Astrocyte of the spinal cord (primary cell): ENCODE results near the gene SUN5.
"Not testable (repeated sequence)": the region's sequence is repeated elsewhere in the genome, so short reads cannot be mapped to it uniquely, and the experiment has no call there.

ENCODE experiments used
- DNase-seq: peaks from one replicate; pipeline ENCODE4 v3.0.0; 2011; ENCODE audit warnings: low read depth, low spot score
- H3K4me3 ChIP-seq: 2 replicates; pipeline ENCODE4 v1.5.1; 2011; ENCODE audit warnings: low read depth, mild to moderate bottlenecking, low read length, moderate library complexity
- in situ Hi-C: cut with HindIII; loops from 2 replicates; pipeline ENCODE4 v1.10.0; 2017; ENCODE audit warnings: low sequenced_read_pairs
- TF ChIP-seq, protein P1 (sequence below): IDR thresholded peaks from 2 replicates; pipeline ENCODE4 v1.5.1; 2012; ENCODE audit warnings: low read depth, mild to moderate bottlenecking, low read length, inconsistent platforms

Gene SUN5

DNA sequence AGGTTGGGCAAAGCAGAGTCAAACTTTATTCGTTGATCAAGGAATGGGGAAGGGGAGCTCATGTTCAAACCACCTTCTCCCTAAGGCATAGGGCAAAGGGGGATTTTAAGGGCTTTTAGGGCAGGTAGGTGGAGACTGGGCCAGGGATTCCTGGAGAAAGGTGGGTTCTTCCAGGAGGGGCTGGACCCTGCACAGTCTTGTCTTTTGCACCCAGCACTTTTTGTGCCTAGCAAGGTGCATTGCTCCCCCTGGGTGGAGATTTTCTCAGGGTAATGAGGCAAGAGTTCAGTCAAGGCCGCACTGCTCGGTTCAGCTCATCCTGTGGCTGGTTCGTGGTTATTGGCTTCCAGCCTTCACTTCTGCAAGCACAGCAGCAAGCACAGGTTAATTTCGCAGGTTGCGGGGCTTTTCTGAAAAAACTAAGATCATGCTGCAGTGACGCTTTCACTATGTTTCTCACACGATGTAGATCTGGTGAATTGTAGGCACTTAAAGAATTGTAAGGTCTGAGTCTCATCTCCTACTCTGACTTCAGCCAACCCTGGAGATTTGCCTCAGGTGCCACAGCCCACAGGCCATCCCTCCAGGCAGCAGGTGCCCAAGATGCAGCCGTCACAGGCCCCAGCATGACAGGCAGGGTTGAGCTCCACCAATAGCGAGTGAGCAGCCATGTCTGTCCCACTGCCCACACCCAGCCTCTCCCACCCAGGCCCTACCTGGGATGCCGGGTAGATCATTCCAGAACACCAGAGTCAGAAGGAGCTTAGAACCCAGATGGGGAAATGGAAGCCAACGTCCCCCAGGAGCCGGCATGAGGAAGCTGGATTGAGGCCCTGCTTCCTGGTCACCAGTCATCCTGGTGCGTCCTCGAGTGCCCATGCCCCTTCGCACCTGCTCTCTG, 37.1 kb downstream of the SUN5 start:
- in situ Hi-C loops = no loop called here
- TF ChIP-seq, protein P1, sequence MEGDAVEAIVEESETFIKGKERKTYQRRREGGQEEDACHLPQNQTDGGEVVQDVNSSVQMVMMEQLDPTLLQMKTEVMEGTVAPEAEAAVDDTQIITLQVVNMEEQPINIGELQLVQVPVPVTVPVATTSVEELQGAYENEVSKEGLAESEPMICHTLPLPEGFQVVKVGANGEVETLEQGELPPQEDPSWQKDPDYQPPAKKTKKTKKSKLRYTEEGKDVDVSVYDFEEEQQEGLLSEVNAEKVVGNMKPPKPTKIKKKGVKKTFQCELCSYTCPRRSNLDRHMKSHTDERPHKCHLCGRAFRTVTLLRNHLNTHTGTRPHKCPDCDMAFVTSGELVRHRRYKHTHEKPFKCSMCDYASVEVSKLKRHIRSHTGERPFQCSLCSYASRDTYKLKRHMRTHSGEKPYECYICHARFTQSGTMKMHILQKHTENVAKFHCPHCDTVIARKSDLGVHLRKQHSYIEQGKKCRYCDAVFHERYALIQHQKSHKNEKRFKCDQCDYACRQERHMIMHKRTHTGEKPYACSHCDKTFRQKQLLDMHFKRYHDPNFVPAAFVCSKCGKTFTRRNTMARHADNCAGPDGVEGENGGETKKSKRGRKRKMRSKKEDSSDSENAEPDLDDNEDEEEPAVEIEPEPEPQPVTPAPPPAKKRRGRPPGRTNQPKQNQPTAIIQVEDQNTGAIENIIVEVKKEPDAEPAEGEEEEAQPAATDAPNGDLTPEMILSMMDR = no peak
- DNase-seq = no peak
- no peak overlapping the region for H3K4me3 ChIP-seq

GRCh38 chr20:32966382-32966781, 37.9 kb downstream of the SUN5 start:
- in situ Hi-C loops = no loop called here
- TF ChIP-seq, protein P1 = no peak
- DNase-seq = no peak
- H3K4me3 ChIP-seq = no peak overlapping the region

DNA sequence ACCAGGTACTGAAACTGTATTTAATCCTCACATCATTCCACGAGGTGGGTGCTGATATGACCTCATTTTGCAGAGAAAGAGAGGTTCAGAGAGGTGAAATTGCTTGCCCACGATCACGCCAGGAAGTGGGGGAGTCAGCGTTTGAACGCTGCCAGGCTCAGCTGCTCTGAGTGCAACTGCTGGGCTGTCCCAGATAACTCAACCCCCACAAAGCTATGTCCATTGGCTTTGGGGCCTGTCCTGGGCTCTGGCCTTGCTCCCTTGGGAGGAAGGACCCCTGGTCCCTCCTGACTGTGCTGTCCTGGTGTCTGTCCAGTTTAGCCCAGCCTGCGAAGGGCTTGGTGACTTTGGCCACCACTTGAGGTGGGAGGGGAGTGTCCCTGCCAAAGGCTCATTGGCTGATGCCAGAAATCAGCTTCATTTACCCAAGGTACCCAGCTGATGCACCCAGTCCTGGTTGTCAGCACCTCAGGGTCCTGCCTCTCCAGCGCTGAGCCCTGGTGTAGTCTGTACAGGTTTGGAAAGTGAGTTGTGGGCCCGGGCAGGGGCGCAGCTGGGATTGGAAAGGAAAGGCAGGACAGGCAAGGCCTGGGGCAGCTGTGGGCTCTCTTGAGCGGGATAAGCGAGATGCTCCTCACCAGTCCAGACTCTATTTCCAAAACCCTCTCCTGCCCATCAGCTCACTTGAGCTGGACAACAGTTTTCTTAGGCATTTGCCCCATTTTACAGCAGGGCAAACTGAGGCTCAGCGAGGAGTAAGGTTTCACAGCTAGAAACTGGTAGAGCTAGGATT, 38.5 kb downstream of the SUN5 start:
- no peak for DNase-seq
- TF ChIP-seq, protein P1 = no peak
- in situ Hi-C loops = no loop called here
- no peak overlapping the region for H3K4me3 ChIP-seq

DNA sequence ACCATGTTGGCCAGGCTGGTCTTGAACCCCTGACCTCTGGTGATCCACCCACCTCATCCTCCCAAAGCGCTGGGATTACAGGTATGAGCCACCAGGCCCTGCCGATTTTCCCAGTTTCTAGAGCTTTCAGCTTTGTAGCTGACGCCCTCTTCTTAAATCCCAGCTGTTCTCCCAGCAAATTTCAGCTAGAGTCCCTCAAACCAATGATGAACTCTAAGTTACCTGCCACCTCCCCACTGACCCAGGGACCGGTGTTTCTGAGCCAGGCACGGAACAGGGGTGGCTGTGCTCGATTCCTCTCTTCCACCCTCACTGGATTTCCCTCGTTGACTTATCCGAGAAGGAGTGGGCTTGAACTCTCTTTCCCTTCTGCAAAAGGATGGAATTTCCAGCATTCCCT, 39.1 kb downstream of the SUN5 start:
- H3K4me3 ChIP-seq = no peak overlapping the region
- in situ Hi-C loops = no loop called here
- TF ChIP-seq, protein P1 = no peak
- DNase-seq = no peak

GRCh38 chr20:32964575-32964974, 39.7 kb downstream of the SUN5 start:
- TF ChIP-seq, protein P1 = no peak
- DNase-seq = no peak
- in situ Hi-C loops = no loop called here
- no peak overlapping the region for H3K4me3 ChIP-seq

- H3K4me3 ChIP-seq = no peak overlapping the region
- in situ Hi-C loops = no loop called here
- TF ChIP-seq, protein P1 = no peak
- no peak for DNase-seq
Measured at GRCh38 chr20:32963176-32963575, 41.1 kb downstream of the SUN5 start.

- H3K4me3 ChIP-seq, DNase-seq, in situ Hi-C loops: not testable (repeated sequence)
Measured at GRCh38 chr20:32962646-32963045, 41.6 kb downstream of the SUN5 start.
